PC-3 (cell line): ENCODE data around the gene OR1E1.

Source experiments
- EZH2 ChIP-seq: fragments of 300-600 bp; sonication (generic); IDR thresholded peaks from one replicate; pipeline ENCODE4 v1.6.1; 2017; ENCODE audit warnings: antibody characterized with exemption, mild to moderate bottlenecking, low read length; ENCODE audit not compliant: unreplicated experiment
- TF ChIP-seq, protein P1 (sequence below): fragments of 300-600 bp; sonication (generic); conservative IDR thresholded peaks from 2 replicates; pipeline ENCODE4 v1.5.1; 2017; ENCODE audit warnings: antibody characterized with exemption, low read depth, mild to moderate bottlenecking, low read length

GRCh38 chr17:3438368-3438767 is 40.2 kb upstream of the OR1E1 start:
- TF ChIP-seq, protein P1, sequence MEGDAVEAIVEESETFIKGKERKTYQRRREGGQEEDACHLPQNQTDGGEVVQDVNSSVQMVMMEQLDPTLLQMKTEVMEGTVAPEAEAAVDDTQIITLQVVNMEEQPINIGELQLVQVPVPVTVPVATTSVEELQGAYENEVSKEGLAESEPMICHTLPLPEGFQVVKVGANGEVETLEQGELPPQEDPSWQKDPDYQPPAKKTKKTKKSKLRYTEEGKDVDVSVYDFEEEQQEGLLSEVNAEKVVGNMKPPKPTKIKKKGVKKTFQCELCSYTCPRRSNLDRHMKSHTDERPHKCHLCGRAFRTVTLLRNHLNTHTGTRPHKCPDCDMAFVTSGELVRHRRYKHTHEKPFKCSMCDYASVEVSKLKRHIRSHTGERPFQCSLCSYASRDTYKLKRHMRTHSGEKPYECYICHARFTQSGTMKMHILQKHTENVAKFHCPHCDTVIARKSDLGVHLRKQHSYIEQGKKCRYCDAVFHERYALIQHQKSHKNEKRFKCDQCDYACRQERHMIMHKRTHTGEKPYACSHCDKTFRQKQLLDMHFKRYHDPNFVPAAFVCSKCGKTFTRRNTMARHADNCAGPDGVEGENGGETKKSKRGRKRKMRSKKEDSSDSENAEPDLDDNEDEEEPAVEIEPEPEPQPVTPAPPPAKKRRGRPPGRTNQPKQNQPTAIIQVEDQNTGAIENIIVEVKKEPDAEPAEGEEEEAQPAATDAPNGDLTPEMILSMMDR, result no peak
- TF ChIP-seq EZH2, result no peak
